Natural killer cell (primary cell): ENCODE data around the gene GARRE1. TPM values are rescaled to one million over a fixed set of nuclear protein-coding genes. Genes with fewer than 3 reads are reported as not detected.
"Not testable (repeated sequence)": the region's sequence is repeated elsewhere in the genome, so short reads cannot be mapped to it uniquely, and the experiment has no call there.

Source experiments
- ATAC-seq, 3 donors: fragments of 150-1000 bp in 2 of 3; fragments of 200-7000 bp in 1 of 3; cut with Tn5 transposase; 1 replicate in 1 of 3; 2 replicates in 2 of 3; pipeline ENCODE4 v1.10.0; 2021; ENCODE audit warnings: mild to moderate bottlenecking in 2 of 3, moderate library complexity in 2 of 3
- DNase-seq, 2 donors: peaks; one replicate each; pipeline versions ENCODE4 v3.0.0 to v3.0.0-alpha.2; 2013 to 2021; ENCODE audit warnings: mixed read lengths in 1 of 2
- H3K27ac ChIP-seq: one replicate; pipeline ENCODE4 v1.5.1; 2013; ENCODE audit warnings: mild to moderate bottlenecking, low read length
- H3K27me3 ChIP-seq: one replicate; pipeline ENCODE4 v1.6.1; 2013; ENCODE audit warnings: low read length; ENCODE audit not compliant: control insufficient read depth, insufficient read depth
- H3K36me3 ChIP-seq: one replicate; pipeline ENCODE4 v1.6.1; 2013; ENCODE audit warnings: low read length; ENCODE audit not compliant: control insufficient read depth, insufficient read depth
- H3K4me1 ChIP-seq: one replicate; pipeline ENCODE4 v1.6.1; 2013; ENCODE audit warnings: low read length; ENCODE audit not compliant: control insufficient read depth, insufficient read depth
- H3K4me3 ChIP-seq: one replicate; pipeline ENCODE4 v1.5.1; 2013; ENCODE audit warnings: low read length
- H3K9me3 ChIP-seq: one replicate; pipeline ENCODE4 v1.6.1; 2013; ENCODE audit warnings: low read length; ENCODE audit not compliant: control insufficient read depth, insufficient read depth
- H3K27ac Mint-ChIP-seq, 2 donors: one replicate each; pipeline ENCODE4 v1.8.0; 2022; ENCODE audit warnings: mild to moderate bottlenecking in 2 of 2, mixed read lengths in 2 of 2, moderate library complexity in 1 of 2
- H3K27me3 Mint-ChIP-seq, 2 donors: one replicate each; pipeline ENCODE4 v1.8.0; 2022; ENCODE audit warnings: low read depth in 2 of 2, mixed read lengths in 2 of 2
- H3K36me3 Mint-ChIP-seq: one replicate; pipeline ENCODE4 v1.8.0; 2022; ENCODE audit warnings: mixed read lengths
- H3K4me1 Mint-ChIP-seq, 2 donors: one replicate each; pipeline ENCODE4 v1.8.0; 2022; ENCODE audit warnings: mixed read lengths in 2 of 2
- H3K4me3 Mint-ChIP-seq: one replicate; pipeline ENCODE4 v1.8.0; 2022; ENCODE audit warnings: mild to moderate bottlenecking, moderate library complexity, mixed read lengths
- H3K9me3 Mint-ChIP-seq, 2 donors: one replicate each; pipeline ENCODE4 v1.8.0; 2022; ENCODE audit warnings: mixed read lengths in 2 of 2
- CTCF ChIP-seq: fragments of 200-600 bp; IDR thresholded peaks from one replicate; pipeline ENCODE4 v1.8.0; 2022; ENCODE audit warnings: antibody characterized with exemption
- WGBS: methylation state at CpG from one replicate; pipeline ENCODE4 v1.1.7; 2013; ENCODE audit warnings: missing lambda C conversion rate; ENCODE audit not compliant: insufficient coverage; 5-methylcytosine and 5-hydroxymethylcytosine counted together
- intact Hi-C: fragments of 100-400 bp; cut with micrococcal nuclease; formaldehyde crosslinking; loops from one replicate; pipeline ENCODE4 v1.14.2; 2022
- total RNA-seq, 4 donors: library from RNA; stranded (reverse); fragments of 120-200 nt in 1 of 4; gene quantifications; one replicate each; pipeline versions ENCODE4 v1.2.3 to v1.2.4, GENCODE V29; 2013 to 2022

Gene GARRE1
- total RNA-seq, 3 donors from 2014 or later (not counting 1 experiment from before 2014, with no cell fraction given): 21.9 to 29.2 (median 22.0) TPM

DNA sequence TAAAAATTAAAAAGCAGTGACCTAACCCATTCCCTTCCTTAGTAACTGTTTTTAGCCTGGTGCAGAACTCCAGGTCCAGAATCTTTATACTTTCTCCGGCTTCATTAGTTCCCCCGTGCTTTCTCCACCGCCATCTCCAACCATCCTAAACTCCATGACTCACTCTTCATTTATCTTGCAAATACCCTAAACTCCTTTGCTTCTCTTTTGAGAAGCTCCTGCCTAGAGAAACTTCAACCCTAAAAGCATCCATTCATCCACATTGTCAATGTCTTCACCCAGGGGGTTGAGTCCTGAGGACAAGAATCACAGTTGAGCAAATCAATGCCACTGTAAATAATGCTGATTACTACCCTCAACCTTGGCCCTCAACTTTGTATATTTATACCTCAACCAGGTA, 17.1 kb upstream of the GARRE1 start:
- Mint-ChIP-seq H3K27me3 (no peaks in the 10 kb centered on the region), H3K36me3 (no peaks in the 10 kb centered on the region), H3K4me3 (no peak overlapping the region), H3K4me1 (peaks cover 9 to 14% of the 10 kb centered on the region in 2 donors), H3K9me3 (no peaks in the 10 kb centered on the region), H3K27ac (peak overlapping the region in 1 of 2 donors; percentile 44)
- H3K4me3 ChIP-seq: no peak overlapping the region
- no peak for TF ChIP-seq CTCF
- DNase-seq (no peak), ATAC-seq (no peak)
- WGBS: 95% methylated on average over 3 of the region's 3 CpGs
- intact Hi-C loops: no loop called here
- no peaks in the 10 kb centered on the region for H3K36me3 ChIP-seq
- no peak overlapping the region for H3K27ac ChIP-seq
- H3K27me3 ChIP-seq: no peaks in the 10 kb centered on the region
- H3K9me3 ChIP-seq: no peaks in the 10 kb centered on the region
- H3K4me1 ChIP-seq: peaks cover 7% of the 10 kb centered on the region

DNA sequence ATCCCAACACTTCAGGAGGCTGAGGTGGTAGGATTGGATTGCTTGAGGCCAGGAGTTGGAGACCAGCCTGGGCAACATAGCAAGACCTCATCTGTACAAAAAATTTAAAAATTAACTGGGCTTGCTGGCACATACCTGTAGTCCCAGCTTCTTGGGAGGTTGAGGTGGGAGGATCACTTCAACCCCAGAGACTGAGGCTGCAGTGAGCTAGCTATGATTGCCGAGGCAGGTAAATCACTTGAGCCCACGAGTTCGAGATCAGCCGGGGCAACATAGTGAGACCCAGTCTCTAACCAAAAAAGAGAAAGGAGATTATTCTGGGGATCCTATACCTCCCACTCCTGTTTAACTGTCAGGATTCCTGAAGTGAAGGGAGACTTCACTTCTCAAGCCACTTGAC, 16.4 kb upstream of the GARRE1 start:
- Mint-ChIP-seq H3K4me1 (peaks cover 2 to 8% of the 10 kb centered on the region in 2 donors), H3K27me3 (no peaks in the 10 kb centered on the region), H3K9me3 (no peaks in the 10 kb centered on the region), H3K36me3 (no peaks in the 10 kb centered on the region), H3K4me3 (no peak overlapping the region), H3K27ac (peak overlapping the region in 1 of 2 donors; percentile 44)
- no peaks in the 10 kb centered on the region for H3K9me3 ChIP-seq
- H3K36me3 ChIP-seq: no peaks in the 10 kb centered on the region
- no peak for ATAC-seq
- no peaks in the 10 kb centered on the region for H3K27me3 ChIP-seq
- no peak overlapping the region for H3K27ac ChIP-seq
- no peak for DNase-seq
- no peak overlapping the region for H3K4me3 ChIP-seq
- peaks cover 2% of the 10 kb centered on the region for H3K4me1 ChIP-seq
- intact Hi-C loops: no loop called here
- TF ChIP-seq CTCF: no peak
- WGBS: 97% methylated on average over 4 of the region's 4 CpGs

DNA sequence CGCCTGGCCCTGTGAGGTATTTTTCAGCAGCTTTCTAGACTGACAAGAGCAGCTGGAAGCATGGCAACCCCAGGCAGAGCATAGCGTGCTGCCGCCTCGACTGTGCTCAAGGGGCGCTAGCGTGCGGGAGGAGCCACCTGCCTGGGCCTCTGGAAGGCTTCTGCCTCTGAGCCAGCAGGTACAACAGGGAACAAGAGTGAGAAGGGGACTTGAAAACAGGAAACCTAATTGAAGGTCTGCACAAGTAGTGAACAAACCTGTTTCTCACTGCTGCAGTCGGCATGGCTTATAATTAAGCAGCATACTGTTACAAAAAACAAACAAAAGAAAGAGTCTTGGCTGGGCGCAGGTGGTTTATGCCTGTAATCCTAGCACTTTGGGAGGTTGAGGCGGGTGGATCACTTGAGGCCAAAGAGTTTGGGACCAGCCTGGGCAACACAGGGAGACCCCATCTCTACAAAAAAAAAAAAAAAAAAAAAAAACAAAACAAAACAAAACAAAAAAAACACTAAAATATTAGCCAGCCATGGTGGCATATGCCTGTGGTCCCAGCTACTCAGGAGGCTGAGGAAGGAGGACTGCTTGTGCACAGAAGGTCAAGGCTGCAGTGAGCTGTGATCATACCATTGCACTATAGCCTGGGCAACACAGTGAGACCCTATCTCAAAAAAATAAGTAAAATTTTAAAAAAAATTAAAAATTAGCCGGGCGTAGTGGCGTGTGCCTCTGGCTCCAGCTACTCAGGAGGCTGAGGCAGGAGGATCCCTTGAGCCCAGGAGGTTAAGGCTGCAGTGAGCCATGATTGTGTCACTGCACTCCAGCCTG, 12.6 kb upstream of the GARRE1 start:
- Mint-ChIP-seq H3K4me3 (no peak overlapping the region), H3K27ac (no peak overlapping the region), H3K36me3 (no peaks in the 10 kb centered on the region), H3K9me3 (no peaks in the 10 kb centered on the region), H3K27me3 (no peaks in the 10 kb centered on the region), H3K4me1 (peaks cover 0 to 5% of the 10 kb centered on the region in 2 donors)
- TF ChIP-seq CTCF: no peak
- no peaks in the 10 kb centered on the region for H3K9me3 ChIP-seq
- 80% methylated on average over 13 of the region's 13 CpGs for WGBS
- no peaks in the 10 kb centered on the region for H3K27me3 ChIP-seq
- peak in 1 of 2 donors; percentile 42 for DNase-seq
- no peak overlapping the region for H3K4me3 ChIP-seq
- H3K4me1 ChIP-seq: no peaks in the 10 kb centered on the region
- no peaks in the 10 kb centered on the region for H3K36me3 ChIP-seq
- ATAC-seq: no peak
- no peak overlapping the region for H3K27ac ChIP-seq
- intact Hi-C loops: no loop called here

GRCh38 chr19:34243138-34243875, 11.0 kb upstream of the GARRE1 start:
- H3K27me3 Mint-ChIP-seq, H3K4me3 Mint-ChIP-seq, DNase-seq, H3K27me3 ChIP-seq, H3K4me3 ChIP-seq, H3K4me1 ChIP-seq, H3K9me3 Mint-ChIP-seq, H3K27ac ChIP-seq, H3K27ac Mint-ChIP-seq, H3K4me1 Mint-ChIP-seq, ATAC-seq, H3K36me3 ChIP-seq, intact Hi-C loops, H3K9me3 ChIP-seq, H3K36me3 Mint-ChIP-seq: not testable (repeated sequence)
- 91% methylated on average over 10 of the region's 10 CpGs for WGBS
